GM19193 (cell line): ENCODE results near the gene DEPP1.

ENCODE experiments used
- POLR2A ChIP-seq: IDR thresholded peaks from 4 replicates; pipeline ENCODE4 v1.6.1; 2011; ENCODE audit not compliant: insufficient read depth, insufficient read length; ENCODE audit errors: extremely low read depth

DEPP1 gene

GRCh38 chr10:44995914-44996669 is 17.5 kb upstream of the DEPP1 start:
- TF ChIP-seq POLR2A: no peak

- TF ChIP-seq POLR2A: no peak
These were observed 16.9 kb upstream of the DEPP1 start for GRCh38 chr10:44995581-44995913.

- TF ChIP-seq POLR2A: no peak
These were observed 16.3 kb upstream of the DEPP1 start for GRCh38 chr10:44994752-44995530.

GRCh38 chr10:44993922-44994751 is 15.5 kb upstream of the DEPP1 start:
- TF ChIP-seq POLR2A: no peak

- TF ChIP-seq POLR2A: no peak
These were observed 14.8 kb upstream of the DEPP1 start for GRCh38 chr10:44993226-44993921.

GRCh38 chr10:44992732-44993225 is 14.2 kb upstream of the DEPP1 start:
- TF ChIP-seq POLR2A: no peak

- no peak for TF ChIP-seq POLR2A
These were observed 13.6 kb upstream of the DEPP1 start for GRCh38 chr10:44992070-44992731.

- TF ChIP-seq POLR2A: no peak
These were observed 13.0 kb upstream of the DEPP1 start for GRCh38 chr10:44991571-44991970.

GRCh38 chr10:44990965-44991364 is 12.4 kb upstream of the DEPP1 start:
- no peak for TF ChIP-seq POLR2A

GRCh38 chr10:44990302-44990655 is 11.7 kb upstream of the DEPP1 start:
- no peak for TF ChIP-seq POLR2A

GRCh38 chr10:44989597-44990301 is 11.1 kb upstream of the DEPP1 start:
- no peak for TF ChIP-seq POLR2A

GRCh38 chr10:44988957-44989585 is 10.5 kb upstream of the DEPP1 start:
- TF ChIP-seq POLR2A: no peak

GRCh38 chr10:44986670-44987069 is 8.1 kb upstream of the DEPP1 start:
- no peak for TF ChIP-seq POLR2A
